H9 (cell line): Measurements from ENCODE around the gene RGS6. TPM values are rescaled to one million over a fixed set of nuclear protein-coding genes. Genes with fewer than 3 reads are reported as not detected.

Source experiments
- DNase-seq: peaks from one replicate; pipeline ENCODE4 v3.0.0-alpha.2; 2017
- H2AFZ ChIP-seq: one replicate; pipeline ENCODE4 v1.6.1; 2013; ENCODE audit warnings: mild to moderate bottlenecking, low read length, control low read depth, moderate library complexity
- H2AK5ac ChIP-seq: 2 replicates; pipeline ENCODE4 v1.6.1; 2013; ENCODE audit warnings: low read length, control low read depth, mixed read lengths; ENCODE audit not compliant: insufficient read length
- H2BK120ac ChIP-seq: one replicate; pipeline ENCODE4 v1.6.1; 2013; ENCODE audit warnings: low read depth, mild to moderate bottlenecking, low read length, control low read depth, inconsistent platforms; ENCODE audit not compliant: poor library complexity, severe bottlenecking
- H2BK12ac ChIP-seq: 2 replicates; pipeline ENCODE4 v1.6.1; 2013; ENCODE audit warnings: low read length, control low read depth, mixed read lengths, low read depth; ENCODE audit not compliant: insufficient read length
- H2BK15ac ChIP-seq: 2 replicates; pipeline ENCODE4 v1.6.1; 2013; ENCODE audit warnings: low read depth, low read length, control low read depth
- H2BK20ac ChIP-seq: one replicate; pipeline ENCODE4 v1.6.1; 2013; ENCODE audit warnings: low read depth, mild to moderate bottlenecking, low read length, control low read depth, inconsistent platforms; ENCODE audit not compliant: poor library complexity, severe bottlenecking
- H2BK5ac ChIP-seq: 2 replicates; pipeline ENCODE4 v1.6.1; 2013; ENCODE audit warnings: low read length, control low read depth, mixed read lengths; ENCODE audit not compliant: insufficient read length
- H3K14ac ChIP-seq: 2 replicates; pipeline ENCODE4 v1.6.1; 2013; ENCODE audit warnings: low read length, control low read depth; ENCODE audit not compliant: insufficient read depth
- H3K18ac ChIP-seq: 2 replicates; pipeline ENCODE4 v1.6.1; 2013; ENCODE audit warnings: low read depth, mild to moderate bottlenecking, mixed read lengths, low read length, control low read depth; ENCODE audit not compliant: insufficient read length
- H3K23ac ChIP-seq: 2 replicates; pipeline ENCODE4 v1.6.1; 2013; ENCODE audit warnings: low read length, control low read depth, mixed read lengths, low read depth; ENCODE audit not compliant: insufficient read length
- H3K23me2 ChIP-seq: 2 replicates; pipeline ENCODE4 v1.6.1; 2013; ENCODE audit warnings: low read depth, mild to moderate bottlenecking, mixed read lengths, low read length, control low read depth; ENCODE audit not compliant: insufficient read length, poor library complexity, severe bottlenecking
- H3K27ac ChIP-seq: 2 replicates; pipeline ENCODE4 v1.5.1; 2013; ENCODE audit warnings: low read length, control low read depth, mixed read lengths, low read depth; ENCODE audit not compliant: insufficient read length
- H3K27me3 ChIP-seq: 2 replicates; pipeline ENCODE4 v1.6.1; 2013; ENCODE audit warnings: low read length, control low read depth, inconsistent platforms; ENCODE audit not compliant: insufficient read depth
- H3K4ac ChIP-seq: 2 replicates; pipeline ENCODE4 v1.6.1; 2013; ENCODE audit warnings: low read depth, mild to moderate bottlenecking, control low read depth, inconsistent platforms, low read length, moderate library complexity
- H3K4me1 ChIP-seq: 2 replicates; pipeline ENCODE4 v1.6.1; 2013; ENCODE audit warnings: low read length, control low read depth, inconsistent platforms; ENCODE audit not compliant: insufficient read depth
- H3K4me2 ChIP-seq: 2 replicates; pipeline ENCODE4 v1.6.1; 2013; ENCODE audit warnings: low read length, control low read depth, mixed read lengths; ENCODE audit not compliant: insufficient read length, insufficient read depth
- H3K56ac ChIP-seq: 2 replicates; pipeline ENCODE4 v1.6.1; 2013; ENCODE audit warnings: low read depth, mild to moderate bottlenecking, mixed read lengths, low read length, control low read depth; ENCODE audit not compliant: insufficient read length
- H3K79me1 ChIP-seq: 2 replicates; pipeline ENCODE4 v1.6.1; 2013; ENCODE audit warnings: low read depth, mild to moderate bottlenecking, moderate library complexity, low read length, control low read depth, inconsistent platforms; ENCODE audit not compliant: insufficient read depth, poor library complexity, severe bottlenecking
- H3K79me2 ChIP-seq: 2 replicates; pipeline ENCODE4 v1.6.1; 2013; ENCODE audit warnings: low read length, control low read depth, inconsistent platforms; ENCODE audit not compliant: insufficient read depth
- H3K9ac ChIP-seq: 2 replicates; pipeline ENCODE4 v1.6.1; 2013; ENCODE audit warnings: low read length, control low read depth, mixed read lengths; ENCODE audit not compliant: insufficient read length; ENCODE audit errors: extremely low read depth
- H3K9me3 ChIP-seq: one replicate; pipeline ENCODE4 v1.6.1; 2013; ENCODE audit warnings: low read depth, low read length, inconsistent platforms; ENCODE audit not compliant: control insufficient read depth
- H3T11ph ChIP-seq: one replicate; pipeline ENCODE4 v1.6.1; 2013; ENCODE audit warnings: mild to moderate bottlenecking, low read length, control low read depth, inconsistent platforms
- H4K20me1 ChIP-seq: one replicate; pipeline ENCODE4 v1.6.1; 2013; ENCODE audit not compliant: control insufficient read depth, insufficient read length, insufficient read depth
- H4K5ac ChIP-seq: 2 replicates; pipeline ENCODE4 v1.6.1; 2013; ENCODE audit warnings: low read depth, mild to moderate bottlenecking, mixed read lengths, low read length, control low read depth; ENCODE audit not compliant: insufficient read length
- H4K8ac ChIP-seq: replicated peaks from 2 replicates; pipeline ENCODE4 v1.6.1; 2013; ENCODE audit warnings: low read length, control low read depth, mixed read lengths, low read depth; ENCODE audit not compliant: insufficient read length
- H4K91ac ChIP-seq: 2 replicates; pipeline ENCODE4 v1.6.1; 2013; ENCODE audit warnings: low read depth, mild to moderate bottlenecking, moderate library complexity, mixed read lengths, low read length, control low read depth; ENCODE audit not compliant: insufficient read length
- H3K27ac Mint-ChIP-seq, 3 experiments: 2 replicates in 2 of 3; 3 replicates in 1 of 3; pipeline ENCODE4 v1.8.0; 2020 to 2021; ENCODE audit warnings: mixed read lengths in 3 of 3, mild to moderate bottlenecking in 1 of 3, moderate library complexity in 1 of 3
- H3K27me3 Mint-ChIP-seq: 2 replicates; pipeline ENCODE4 v1.8.0; 2021; ENCODE audit warnings: low read depth, mild to moderate bottlenecking, moderate library complexity, mixed read lengths
- H3K36me3 Mint-ChIP-seq, 3 experiments: 2 replicates in 2 of 3; 3 replicates in 1 of 3; pipeline ENCODE4 v1.8.0; 2020 to 2021; ENCODE audit warnings: low read depth in 3 of 3, mixed read lengths in 3 of 3; ENCODE audit not compliant: insufficient read depth in 1 of 3
- H3K4me1 Mint-ChIP-seq, 2 experiments: 2 replicates each; pipeline ENCODE4 v1.8.0; 2020; ENCODE audit warnings: mixed read lengths in 2 of 2
- H3K4me3 Mint-ChIP-seq, 2 experiments: 2 replicates in 1 of 2; 3 replicates in 1 of 2; pipeline ENCODE4 v1.8.0; 2020 to 2021; ENCODE audit warnings: mild to moderate bottlenecking in 2 of 2, mixed read lengths in 2 of 2, moderate library complexity in 1 of 2
- H3K9me3 Mint-ChIP-seq, 2 experiments: 2 replicates in 1 of 2; 3 replicates in 1 of 2; pipeline ENCODE4 v1.8.0; 2020; ENCODE audit warnings: mild to moderate bottlenecking in 2 of 2, mixed read lengths in 2 of 2, moderate library complexity in 1 of 2
- WGBS: extraction: QIAGEN DNeasy Blood & Tissue Kit; methylation state at CpG from one replicate; pipeline ENCODE4 v1.1.7; 2013; ENCODE audit warnings: missing lambda C conversion rate, low lambda C conversion rate, mixed read lengths; ENCODE audit not compliant: insufficient read length; ENCODE audit errors: extremely low coverage; 5-methylcytosine and 5-hydroxymethylcytosine counted together
- total RNA-seq: library from RNA; stranded (reverse); gene quantifications from 2 replicates; pipeline ENCODE4 v1.2.1, GENCODE V29; 2021
- TF ChIP-seq, protein P1 (sequence below): fragments of 200-600 bp; sonication (generic); conservative IDR thresholded peaks from 3 replicates; pipeline ENCODE4 v1.8.0; 2021; ENCODE audit warnings: antibody characterized with exemption, mild to moderate bottlenecking

RGS6 gene
- total RNA-seq, 1 experiment from 2014 or later: 3.0 TPM

DNA sequence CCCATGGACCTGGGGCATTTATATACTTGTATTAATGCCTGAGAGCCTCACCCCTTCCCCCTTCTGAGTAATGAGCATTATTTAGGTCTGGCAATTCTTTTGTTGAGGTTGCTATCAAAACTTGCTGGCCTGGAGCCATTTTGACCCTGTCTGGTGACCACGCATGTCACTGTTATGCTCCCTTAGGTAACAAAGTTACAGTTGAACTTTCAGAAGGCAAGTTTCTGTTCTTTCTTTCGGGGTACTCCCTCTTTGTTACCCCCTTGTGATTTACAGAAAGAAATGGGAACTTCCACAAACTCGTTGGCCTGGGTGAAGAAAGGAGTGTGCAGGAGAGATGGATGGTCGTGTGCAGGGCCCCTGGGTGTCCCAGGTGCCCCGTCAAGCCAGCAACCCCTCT is 656.3 kb downstream of the RGS6 start:
- H3K4me3 Mint-ChIP-seq: no peak overlapping the region
- Histone ChIP-seq H3K4me2 (no peak overlapping the region), H3K27me3 (no peaks in the 10 kb centered on the region), H3K27ac (no peak overlapping the region), H4K91ac (no peak overlapping the region), H3K18ac (no peak overlapping the region), H2AK5ac (no peak overlapping the region), H3K79me1 (no peaks in the 10 kb centered on the region), H3K14ac (no peak overlapping the region), H3K23me2 (no peaks in the 10 kb centered on the region), H3K9ac (no peak overlapping the region), H2BK15ac (no peak overlapping the region), H4K5ac (no peak overlapping the region), H2BK20ac (no peak overlapping the region), H3K79me2 (no peaks in the 10 kb centered on the region), H3K56ac (no peak overlapping the region), H3T11ph (no peak overlapping the region), H2BK5ac (no peak overlapping the region), H4K8ac (no peak overlapping the region), H4K20me1 (no peaks in the 10 kb centered on the region), H3K4ac (no peak overlapping the region), H2AFZ (no peak overlapping the region), H3K4me1 (no peaks in the 10 kb centered on the region), H3K23ac (no peak overlapping the region), H2BK120ac (no peak overlapping the region), H2BK12ac (no peak overlapping the region), H3K9me3 (no peaks in the 10 kb centered on the region)
- no peak overlapping the region for H3K27ac Mint-ChIP-seq
- DNase-seq: no peak
- H3K4me1 Mint-ChIP-seq: no peaks in the 10 kb centered on the region
- H3K9me3 Mint-ChIP-seq: no peaks in the 10 kb centered on the region; a peak in 1 of 5 replicates
- no peaks in the 10 kb centered on the region; the same call in none of the 2 replicates for H3K27me3 Mint-ChIP-seq
- no peaks in the 10 kb centered on the region for H3K36me3 Mint-ChIP-seq
- TF ChIP-seq, protein P1, sequence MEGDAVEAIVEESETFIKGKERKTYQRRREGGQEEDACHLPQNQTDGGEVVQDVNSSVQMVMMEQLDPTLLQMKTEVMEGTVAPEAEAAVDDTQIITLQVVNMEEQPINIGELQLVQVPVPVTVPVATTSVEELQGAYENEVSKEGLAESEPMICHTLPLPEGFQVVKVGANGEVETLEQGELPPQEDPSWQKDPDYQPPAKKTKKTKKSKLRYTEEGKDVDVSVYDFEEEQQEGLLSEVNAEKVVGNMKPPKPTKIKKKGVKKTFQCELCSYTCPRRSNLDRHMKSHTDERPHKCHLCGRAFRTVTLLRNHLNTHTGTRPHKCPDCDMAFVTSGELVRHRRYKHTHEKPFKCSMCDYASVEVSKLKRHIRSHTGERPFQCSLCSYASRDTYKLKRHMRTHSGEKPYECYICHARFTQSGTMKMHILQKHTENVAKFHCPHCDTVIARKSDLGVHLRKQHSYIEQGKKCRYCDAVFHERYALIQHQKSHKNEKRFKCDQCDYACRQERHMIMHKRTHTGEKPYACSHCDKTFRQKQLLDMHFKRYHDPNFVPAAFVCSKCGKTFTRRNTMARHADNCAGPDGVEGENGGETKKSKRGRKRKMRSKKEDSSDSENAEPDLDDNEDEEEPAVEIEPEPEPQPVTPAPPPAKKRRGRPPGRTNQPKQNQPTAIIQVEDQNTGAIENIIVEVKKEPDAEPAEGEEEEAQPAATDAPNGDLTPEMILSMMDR: no peak
- no CpG with 5 or more reads among the region's 5 CpGs for WGBS
